Measurements from ENCODE around the gene SVEP1. TPM values are rescaled to one million over a fixed set of nuclear protein-coding genes. Genes with fewer than 3 reads are reported as not detected.
"Not testable (repeated sequence)": the region's sequence is repeated elsewhere in the genome, so short reads cannot be mapped to it uniquely, and the experiment has no call there.

The SVEP1 gene
- 1 to 10 TPM; 6.6 to 7.9 (median 6.6) TPM for polyA plus RNA-seq (ENCODE audit: insufficient read length in 3 of 3)
- long read RNA-seq, donor 1: 0 reads
- long read RNA-seq, donor 2, partial matches to known transcripts: 7 of 7 reads
- long read RNA-seq, donor 2, other reads (novel, unspliced or antisense): 0 of 7 reads
- long read RNA-seq, donor 3: 0 reads
- long read RNA-seq, donor 4, partial matches to known transcripts: 0 of 1 reads
- long read RNA-seq, donor 4, other reads (novel, unspliced or antisense): 0 of 1 reads
- long read RNA-seq, donor 5: 0 reads
- long read RNA-seq, donor 6: 0 reads
- long read RNA-seq, donor 7, partial matches to known transcripts: 0 of 1 reads
- long read RNA-seq, donor 7, other reads (novel, unspliced or antisense): 0 of 1 reads
- long read RNA-seq, donor 8, partial matches to known transcripts: 16 of 16 reads
- long read RNA-seq, donor 8, other reads (novel, unspliced or antisense): 0 of 16 reads
- long read RNA-seq, donor 9: 0 reads
- long read RNA-seq, donor 10: 0 reads
- long read RNA-seq, donor 11: 0 reads
- long read RNA-seq, donor 12, partial matches to known transcripts: 5 of 5 reads
- long read RNA-seq, donor 12, other reads (novel, unspliced or antisense): 0 of 5 reads
- long read RNA-seq, donor 13: 0 reads
- long read RNA-seq, donor 14: 0 reads
- long read RNA-seq, donor 15, partial matches to known transcripts: 0 of 1 reads
- long read RNA-seq, donor 15, other reads (novel, unspliced or antisense): 0 of 1 reads
- long read RNA-seq, donor 16: 0 reads

DNA sequence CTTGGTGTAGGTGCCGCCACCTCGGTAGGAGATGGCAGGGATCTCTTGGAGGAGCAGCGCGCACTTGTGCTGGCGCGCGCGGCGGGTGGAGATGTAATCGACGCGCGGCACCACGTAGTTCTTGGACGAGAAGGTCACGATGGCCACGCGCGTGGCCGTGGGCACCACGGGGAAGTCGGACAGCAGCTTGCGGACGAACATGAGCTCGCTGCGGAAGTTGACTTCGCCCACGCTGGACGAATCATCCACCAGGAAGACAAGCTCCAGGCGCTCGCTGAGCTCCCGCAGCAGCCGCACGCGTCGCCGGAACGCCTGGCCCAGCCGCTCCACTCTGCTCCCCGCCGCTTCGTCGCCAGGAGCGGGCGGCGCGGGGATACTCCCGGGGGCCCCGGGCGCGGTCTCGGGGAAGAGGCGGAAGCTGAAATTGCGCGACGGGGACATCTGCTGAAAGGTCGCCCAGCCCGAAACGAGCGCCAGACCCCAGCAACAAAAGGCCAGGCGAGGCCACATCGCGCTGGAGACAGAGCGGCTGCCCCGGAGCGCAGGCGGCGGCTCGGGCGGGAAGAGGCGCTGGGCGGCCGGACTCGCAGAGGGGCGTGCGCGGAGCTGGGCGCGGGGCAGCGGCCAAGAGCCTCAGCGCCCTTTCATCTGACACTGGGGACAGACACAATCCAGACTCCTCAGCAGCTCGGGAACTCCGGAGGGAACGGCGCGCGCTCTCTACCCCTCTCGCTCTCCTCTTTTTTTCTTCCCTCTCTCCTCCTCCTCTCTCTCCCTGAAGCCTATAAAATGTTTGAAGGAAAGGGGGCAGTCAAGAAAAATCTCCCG lies at the start of gene SVEP1:
Gene SVEP1 (minus strand): TSS at position 708 of the 828 bp plus-strand sequence. CDS start 198 bp downstream, at position 510.
- peak; percentile 45 for DNase-seq

DNA sequence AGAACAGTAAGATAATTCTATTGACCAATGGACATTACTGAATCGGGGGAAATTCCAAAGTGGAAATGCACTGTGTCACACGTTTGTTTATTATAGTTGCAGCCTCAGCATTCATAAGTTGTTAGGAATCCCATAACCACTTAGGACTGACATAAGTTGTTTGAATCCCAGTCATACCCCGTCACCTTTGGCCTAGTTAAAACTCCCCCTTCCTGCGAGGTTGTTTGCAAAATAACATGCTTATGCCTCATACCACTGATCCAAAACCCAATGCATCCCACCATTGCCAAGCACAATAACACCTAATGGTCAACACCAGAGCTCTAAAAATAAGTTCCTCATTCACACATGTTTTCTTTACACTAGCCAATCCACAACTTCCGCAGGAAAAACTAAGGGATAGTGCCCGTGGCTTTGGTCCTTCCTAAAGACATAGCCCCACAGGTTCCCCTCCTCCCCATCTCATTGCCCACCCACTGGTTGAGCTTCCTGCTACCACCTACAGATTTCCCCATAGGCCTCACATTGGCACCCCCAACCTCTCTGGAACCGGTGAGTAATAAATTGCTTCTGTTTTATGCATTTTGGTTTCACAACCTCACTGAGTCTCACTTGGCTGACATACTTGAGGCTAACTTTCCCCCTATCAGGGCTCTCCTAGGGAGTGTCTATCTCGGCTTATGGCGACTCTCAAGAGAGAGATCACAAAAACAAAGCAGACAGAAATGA lies 46.7 kb upstream of the SVEP1 start:
- no peak for DNase-seq

GRCh38 chr9:110623462-110624025 lies 44.0 kb upstream of the SVEP1 start:
- peak; percentile 58 for DNase-seq

- DNase-seq: no peak
Observed at GRCh38 chr9:110622368-110622767, 42.8 kb upstream of the SVEP1 start.

- DNase-seq: no peak
Observed at GRCh38 chr9:110620726-110621125, 41.2 kb upstream of the SVEP1 start.

DNA sequence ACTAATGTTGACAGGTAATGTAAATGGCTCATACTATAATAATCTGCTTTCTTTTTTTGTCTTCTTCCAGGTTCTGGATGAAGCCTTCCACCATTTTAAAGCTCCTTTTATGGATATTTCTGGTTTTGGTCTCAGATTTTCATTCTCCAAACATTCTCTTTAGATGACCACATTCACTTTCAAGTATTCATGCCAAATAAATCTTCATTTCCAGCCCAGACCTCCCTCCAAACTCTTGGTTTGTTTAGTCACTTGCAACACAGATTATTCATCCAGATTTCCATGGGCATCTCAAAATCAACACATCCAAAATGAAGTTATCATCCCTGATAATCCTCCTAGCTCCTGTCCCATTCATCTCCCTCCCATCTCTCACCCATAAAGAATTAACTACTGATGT lies 40.3 kb upstream of the SVEP1 start:
- no peak for DNase-seq

GRCh38 chr9:110615498-110615897 lies 36.0 kb upstream of the SVEP1 start:
- no peak for DNase-seq

GRCh38 chr9:110614576-110614975 lies 35.0 kb upstream of the SVEP1 start:
- DNase-seq: not testable (repeated sequence)

GRCh38 chr9:110606179-110606790 lies 26.7 kb upstream of the SVEP1 start:
- no peak for DNase-seq

- DNase-seq: no peak
Observed at GRCh38 chr9:110605565-110605964, 26.0 kb upstream of the SVEP1 start.

- no peak for DNase-seq
Observed at GRCh38 chr9:110604171-110604601, 24.6 kb upstream of the SVEP1 start.

- no peak for DNase-seq
Observed at GRCh38 chr9:110602281-110602680, 22.7 kb upstream of the SVEP1 start.

DNA sequence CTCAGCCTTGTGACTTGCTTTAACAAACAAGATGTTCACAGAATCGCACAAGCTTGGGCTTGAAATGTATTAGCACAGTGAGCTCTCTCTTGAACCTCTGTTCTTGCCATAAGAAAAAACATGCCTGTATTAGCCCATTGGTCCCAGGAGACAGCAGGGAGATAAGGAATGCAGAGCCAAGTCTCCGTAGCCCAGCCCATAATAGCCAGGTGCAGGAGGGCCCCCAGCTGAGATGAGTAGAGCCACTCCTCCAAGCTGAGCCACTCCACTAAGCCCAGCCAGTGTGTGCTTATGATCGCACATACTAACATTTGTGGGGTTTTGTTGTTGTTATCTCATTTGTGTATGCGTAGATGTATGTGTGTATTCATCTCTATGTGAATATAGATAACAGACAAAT lies 21.6 kb upstream of the SVEP1 start:
- DNase-seq: no peak

- no peak for DNase-seq
Observed at GRCh38 chr9:110599468-110599867, 19.9 kb upstream of the SVEP1 start.

DNA sequence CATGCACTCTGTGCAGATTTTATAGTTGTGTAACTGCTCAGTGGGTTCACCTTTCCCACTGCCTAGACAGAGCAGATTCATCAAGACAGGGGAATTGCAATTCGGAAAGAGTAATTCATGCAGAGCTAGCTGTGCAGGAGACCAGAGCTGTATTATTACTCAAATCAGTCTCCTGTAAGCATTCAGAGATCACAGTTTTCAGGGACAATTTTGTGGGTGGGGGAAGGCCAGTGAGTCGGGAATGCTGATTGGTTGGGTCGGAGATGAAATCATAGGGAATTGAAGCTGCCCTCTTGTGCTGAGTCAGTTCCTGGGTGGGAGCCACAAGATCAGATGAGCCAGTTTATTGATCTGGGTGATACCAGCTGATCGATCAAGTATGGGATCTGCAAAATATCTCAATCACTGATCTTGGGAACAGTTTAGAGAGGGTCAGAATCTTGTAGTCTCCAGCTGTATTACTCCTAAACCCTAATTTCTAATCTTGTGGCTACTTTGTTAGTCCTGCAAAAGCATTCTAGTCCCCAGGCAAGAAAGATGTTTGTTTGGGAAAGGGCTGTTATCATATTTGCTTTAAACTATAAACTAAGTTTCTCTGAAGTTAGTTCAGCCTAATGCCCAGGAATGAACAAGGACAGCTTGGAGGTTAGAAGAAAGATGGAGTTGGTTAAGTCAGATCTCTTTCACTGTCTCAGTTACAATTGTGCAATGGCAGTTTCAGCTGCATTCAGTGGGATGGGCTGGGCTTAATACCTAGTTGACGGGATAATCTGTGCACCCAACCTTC lies 12.7 kb upstream of the SVEP1 start:
- no peak for DNase-seq

DNA sequence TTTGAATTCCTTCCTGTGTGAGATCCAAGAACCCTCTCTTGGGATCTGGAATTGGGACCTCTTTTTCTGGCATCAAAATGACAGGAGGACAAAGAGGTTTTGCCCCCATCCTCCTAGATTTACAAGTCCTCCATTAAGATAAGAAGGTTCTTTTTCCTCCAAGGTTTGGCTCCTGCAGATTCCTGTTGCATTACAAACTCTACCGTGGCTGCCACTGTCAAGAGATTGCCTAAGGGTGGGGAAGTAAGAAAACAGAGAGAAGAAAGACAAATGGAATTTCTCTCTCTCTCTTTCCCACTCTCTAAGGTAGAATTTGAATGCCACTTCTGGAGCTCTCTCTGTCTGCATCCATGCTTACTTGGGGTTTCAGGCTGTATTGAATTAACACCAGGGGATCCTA lies 12.0 kb upstream of the SVEP1 start:
- no peak for DNase-seq

- no peak for DNase-seq
Observed at GRCh38 chr9:110590816-110591215, 11.3 kb upstream of the SVEP1 start.

DNA sequence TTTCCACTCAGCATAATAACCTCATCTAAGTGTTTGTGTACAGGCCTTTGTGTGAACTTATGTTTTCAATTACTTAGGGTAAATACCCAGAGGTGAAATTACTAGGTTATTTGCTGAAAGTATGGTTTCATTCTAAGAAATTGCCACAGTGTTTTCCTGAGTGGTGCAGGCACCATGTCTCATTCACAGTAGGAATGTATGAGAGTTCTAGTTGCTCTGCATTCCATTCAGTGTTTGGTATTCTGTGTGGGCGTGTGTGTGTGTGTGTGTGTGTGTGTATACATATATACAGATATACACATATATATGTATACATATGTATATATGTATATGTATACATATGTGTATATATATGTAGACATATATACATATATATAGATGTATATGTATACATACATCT lies 8.8 kb upstream of the SVEP1 start:
- no peak for DNase-seq

GRCh38 chr9:110583237-110583636 lies 3.7 kb upstream of the SVEP1 start:
- no peak for DNase-seq

DNA sequence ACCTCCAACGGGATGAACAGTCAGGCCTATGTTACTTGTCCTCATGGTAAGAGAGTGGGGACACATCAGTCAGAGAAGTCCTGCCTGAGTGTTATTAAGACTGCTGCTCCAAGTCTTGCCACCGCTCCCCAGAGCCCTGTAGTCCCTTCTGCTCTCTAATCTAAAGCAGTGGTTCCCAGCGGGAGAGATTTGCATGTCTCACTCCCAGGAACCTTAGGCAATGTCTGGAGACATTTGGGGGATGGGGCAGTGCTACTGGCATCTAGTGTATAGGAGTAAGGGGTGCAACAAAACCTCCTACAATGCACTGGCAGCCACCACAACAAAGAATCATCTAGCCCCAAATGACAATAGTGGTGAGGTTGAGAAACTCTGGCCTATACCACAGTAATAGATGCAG lies 2.6 kb upstream of the SVEP1 start:
- DNase-seq: no peak
